Endothelial cell (in vitro differentiated cells): ENCODE results near the gene PRPF40A. TPM values are rescaled to one million over a fixed set of nuclear protein-coding genes. Genes with fewer than 3 reads are reported as not detected.

Experiments
- DNase-seq: peaks from one replicate; pipeline ENCODE4 v3.0.0; 2021; ENCODE audit warnings: low spot score
- H3K27ac Mint-ChIP-seq: one replicate; pipeline ENCODE4 v1.8.0; 2021; ENCODE audit warnings: mixed read lengths, inconsistent platforms; ENCODE audit not compliant: unreplicated experiment
- H3K27me3 Mint-ChIP-seq: one replicate; pipeline ENCODE4 v1.8.0; 2021; ENCODE audit warnings: mild to moderate bottlenecking, moderate library complexity, mixed read lengths, inconsistent platforms; ENCODE audit not compliant: unreplicated experiment
- H3K36me3 Mint-ChIP-seq: one replicate; pipeline ENCODE4 v1.8.0; 2021; ENCODE audit warnings: mild to moderate bottlenecking, low read depth, mixed read lengths, inconsistent platforms; ENCODE audit not compliant: unreplicated experiment
- H3K4me1 Mint-ChIP-seq: one replicate; pipeline ENCODE4 v1.8.0; 2021; ENCODE audit warnings: mild to moderate bottlenecking, mixed read lengths, inconsistent platforms; ENCODE audit not compliant: unreplicated experiment
- H3K4me3 Mint-ChIP-seq: one replicate; pipeline ENCODE4 v1.8.0; 2021; ENCODE audit warnings: mild to moderate bottlenecking, mixed read lengths, inconsistent platforms; ENCODE audit not compliant: unreplicated experiment
- H3K9me3 Mint-ChIP-seq: one replicate; pipeline ENCODE4 v1.8.0; 2021; ENCODE audit warnings: mixed read lengths, inconsistent platforms; ENCODE audit not compliant: unreplicated experiment
- total RNA-seq: library from RNA; stranded (reverse); fragmentation: NEBNext Ultra II Directional; extraction: Animal tissue kit (Norgen Biotek cat#: 25700); gene quantifications from one replicate; pipeline ENCODE4 v1.2.1, GENCODE V29; 2021; ENCODE audit not compliant: unreplicated experiment
- TF ChIP-seq, protein P1 (sequence below): fragments of 200-600 bp; sonication (generic); IDR thresholded peaks from one replicate; pipeline ENCODE4 v1.5.0; 2021; ENCODE audit warnings: antibody characterized with exemption; ENCODE audit not compliant: unreplicated experiment

Gene PRPF40A
- total RNA-seq, 1 donor from 2014 or later, result 128 TPM

DNA sequence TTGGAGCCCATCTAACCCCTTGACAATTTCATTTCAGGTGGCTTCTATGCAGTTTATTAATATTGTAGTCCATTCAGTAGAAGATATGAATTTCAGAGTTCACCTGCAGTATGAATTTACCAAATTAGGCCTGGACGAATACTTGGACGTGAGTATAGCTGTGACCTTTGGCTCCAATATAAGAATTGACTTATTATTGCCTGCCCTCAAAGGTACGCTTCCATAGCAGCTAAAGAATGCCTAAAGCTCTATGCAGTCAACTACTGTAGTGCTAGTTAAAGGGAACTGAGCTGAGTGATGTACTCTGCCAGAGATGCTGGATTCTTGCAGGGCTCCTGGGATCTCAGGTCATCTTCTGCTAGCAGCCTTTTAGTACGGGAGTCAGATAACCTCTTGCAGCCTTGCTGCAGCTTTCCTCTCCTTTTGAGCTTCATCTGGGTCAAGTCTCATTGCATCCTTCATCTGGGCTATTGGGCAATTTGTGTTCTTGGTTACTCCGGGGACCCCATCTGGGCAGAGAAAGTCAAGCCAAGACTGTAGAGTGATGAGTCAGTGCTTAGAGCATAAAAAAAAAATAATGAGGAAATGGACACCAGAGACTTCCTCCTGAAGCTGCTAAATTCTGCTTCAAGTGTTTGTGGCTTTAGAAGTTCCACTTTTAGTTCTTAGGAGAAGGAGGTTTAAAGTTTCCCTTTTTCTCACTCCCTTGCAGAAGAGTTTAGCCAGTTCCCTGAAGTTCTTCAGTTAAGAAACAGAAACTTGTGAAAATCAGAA is 105.6 kb downstream of the PRPF40A start:
- DNase-seq, result no peak
- Mint-ChIP-seq H3K9me3 (no peaks in the 10 kb centered on the region), H3K36me3 (peaks cover 4% of the 10 kb centered on the region), H3K4me1 (peaks cover 10% of the 10 kb centered on the region), H3K4me3 (no peak overlapping the region), H3K27me3 (no peaks in the 10 kb centered on the region), H3K27ac (peak overlapping the region; percentile 9)
- TF ChIP-seq, protein P1, sequence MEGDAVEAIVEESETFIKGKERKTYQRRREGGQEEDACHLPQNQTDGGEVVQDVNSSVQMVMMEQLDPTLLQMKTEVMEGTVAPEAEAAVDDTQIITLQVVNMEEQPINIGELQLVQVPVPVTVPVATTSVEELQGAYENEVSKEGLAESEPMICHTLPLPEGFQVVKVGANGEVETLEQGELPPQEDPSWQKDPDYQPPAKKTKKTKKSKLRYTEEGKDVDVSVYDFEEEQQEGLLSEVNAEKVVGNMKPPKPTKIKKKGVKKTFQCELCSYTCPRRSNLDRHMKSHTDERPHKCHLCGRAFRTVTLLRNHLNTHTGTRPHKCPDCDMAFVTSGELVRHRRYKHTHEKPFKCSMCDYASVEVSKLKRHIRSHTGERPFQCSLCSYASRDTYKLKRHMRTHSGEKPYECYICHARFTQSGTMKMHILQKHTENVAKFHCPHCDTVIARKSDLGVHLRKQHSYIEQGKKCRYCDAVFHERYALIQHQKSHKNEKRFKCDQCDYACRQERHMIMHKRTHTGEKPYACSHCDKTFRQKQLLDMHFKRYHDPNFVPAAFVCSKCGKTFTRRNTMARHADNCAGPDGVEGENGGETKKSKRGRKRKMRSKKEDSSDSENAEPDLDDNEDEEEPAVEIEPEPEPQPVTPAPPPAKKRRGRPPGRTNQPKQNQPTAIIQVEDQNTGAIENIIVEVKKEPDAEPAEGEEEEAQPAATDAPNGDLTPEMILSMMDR, result no peak

DNA sequence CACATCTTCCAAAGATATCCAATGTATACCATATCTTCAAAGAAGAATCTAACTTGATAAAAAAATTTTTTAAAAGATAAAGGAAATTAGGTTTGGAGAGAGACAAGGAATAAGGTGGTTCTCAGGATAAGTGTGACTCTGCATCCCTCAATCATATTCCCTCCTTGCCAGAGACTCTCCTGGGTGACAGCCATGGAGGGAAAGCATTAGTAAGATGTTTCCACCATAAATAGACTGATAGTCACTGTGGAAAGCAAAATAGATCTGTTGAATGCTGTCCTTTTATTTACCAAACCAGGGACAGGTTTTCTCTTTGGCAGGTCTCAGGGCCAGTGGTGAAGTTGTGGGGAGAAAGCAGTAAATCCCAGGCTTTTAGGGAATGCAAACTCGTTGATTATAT is 107.6 kb downstream of the PRPF40A start:
- Mint-ChIP-seq H3K9me3 (no peaks in the 10 kb centered on the region), H3K4me3 (no peak overlapping the region), H3K36me3 (peaks cover 4% of the 10 kb centered on the region), H3K4me1 (peaks cover 10% of the 10 kb centered on the region), H3K27ac (no peak overlapping the region), H3K27me3 (no peaks in the 10 kb centered on the region)
- TF ChIP-seq, protein P1, result no peak
- DNase-seq, result no peak

DNA sequence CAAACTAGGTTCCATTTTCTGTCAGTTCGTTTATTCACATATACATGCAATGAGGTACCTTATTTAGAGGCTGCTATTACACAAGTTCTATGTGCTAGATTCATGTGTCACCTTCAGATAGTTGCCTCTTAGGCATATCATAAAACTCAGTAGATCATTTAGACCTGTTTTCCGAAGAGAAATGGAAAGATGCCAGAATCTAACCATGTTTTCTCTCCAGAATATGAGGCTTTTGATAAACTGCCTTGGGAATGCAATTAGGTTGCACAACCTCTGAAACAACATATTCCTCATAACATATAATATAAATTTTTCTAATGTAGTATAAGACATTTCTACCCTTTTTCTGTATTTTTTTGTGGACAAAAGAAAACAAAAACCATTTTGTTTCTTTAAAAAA is 108.1 kb downstream of the PRPF40A start:
- no peak for DNase-seq
- Mint-ChIP-seq H3K27me3 (no peaks in the 10 kb centered on the region), H3K4me3 (no peak overlapping the region), H3K36me3 (peaks cover 3% of the 10 kb centered on the region), H3K27ac (no peak overlapping the region), H3K9me3 (no peaks in the 10 kb centered on the region), H3K4me1 (peaks cover 12% of the 10 kb centered on the region)
- TF ChIP-seq, protein P1, result no peak

DNA sequence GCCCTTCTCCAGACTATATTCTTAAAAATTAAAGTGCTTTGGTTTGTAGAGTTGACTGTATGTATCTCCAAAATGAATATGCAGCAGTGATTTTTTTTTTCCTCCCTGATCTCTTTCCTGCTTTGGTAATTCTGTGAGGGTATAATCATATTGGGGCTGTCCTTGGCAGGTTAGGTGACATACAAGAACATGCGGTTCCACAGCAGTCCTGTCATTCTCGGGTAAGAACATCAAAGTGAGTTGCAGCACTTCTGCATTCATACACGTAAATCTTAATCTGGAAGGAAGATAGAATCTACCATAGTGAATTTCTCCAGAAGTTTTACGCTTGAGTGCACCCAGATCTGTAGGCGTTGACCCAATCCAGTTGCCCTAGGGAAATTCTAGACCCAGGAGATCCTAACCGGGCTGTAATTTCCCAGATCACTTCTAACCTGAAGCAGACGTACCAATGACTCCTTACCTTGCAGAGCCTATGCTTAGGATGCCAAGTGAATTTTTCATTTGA is 109.4 kb downstream of the PRPF40A start:
- no peak for DNase-seq
- Mint-ChIP-seq H3K4me1 (peaks cover 20% of the 10 kb centered on the region), H3K27ac (no peak overlapping the region), H3K36me3 (no peaks in the 10 kb centered on the region), H3K4me3 (no peak overlapping the region), H3K27me3 (no peaks in the 10 kb centered on the region), H3K9me3 (no peaks in the 10 kb centered on the region)
- TF ChIP-seq, protein P1, result no peak

DNA sequence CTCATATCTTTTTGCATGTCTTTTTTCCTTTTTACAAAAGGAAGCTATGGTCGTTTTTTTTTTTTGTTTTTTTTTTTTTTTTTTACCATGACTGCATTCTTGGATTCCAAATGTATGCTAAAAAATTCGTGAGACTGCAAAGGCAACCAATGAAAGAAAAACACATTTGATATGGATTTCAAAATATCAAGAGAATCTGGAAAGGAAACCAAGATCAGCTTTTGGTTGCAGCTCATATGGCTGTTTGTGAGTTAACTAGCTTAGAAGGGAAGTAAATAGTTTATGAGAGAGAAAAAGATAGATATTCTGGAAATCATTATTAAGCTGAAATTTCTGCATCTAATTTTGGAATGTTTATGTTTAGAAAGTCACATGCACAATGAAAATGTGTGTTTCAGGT is 110.3 kb downstream of the PRPF40A start:
- peaks cover 22% of the 10 kb centered on the region for H3K4me1 Mint-ChIP-seq
- TF ChIP-seq, protein P1, result no peak
- no peaks in the 10 kb centered on the region for H3K27me3 Mint-ChIP-seq
- H3K4me3 Mint-ChIP-seq, result no peak overlapping the region
- no peak for DNase-seq
- H3K36me3 Mint-ChIP-seq, result no peaks in the 10 kb centered on the region
- no peaks in the 10 kb centered on the region for H3K9me3 Mint-ChIP-seq
- H3K27ac Mint-ChIP-seq, result no peak overlapping the region
